Measurements from ENCODE around the gene PDSS2. TPM values are rescaled to one million over a fixed set of nuclear protein-coding genes. Genes with fewer than 3 reads are reported as not detected.

PDSS2 gene
- total and polyA plus RNA-seq, 2 of the 4 experiments (the other 2 are of a cell fraction), result 8.6 to 9.2 TPM

DNA sequence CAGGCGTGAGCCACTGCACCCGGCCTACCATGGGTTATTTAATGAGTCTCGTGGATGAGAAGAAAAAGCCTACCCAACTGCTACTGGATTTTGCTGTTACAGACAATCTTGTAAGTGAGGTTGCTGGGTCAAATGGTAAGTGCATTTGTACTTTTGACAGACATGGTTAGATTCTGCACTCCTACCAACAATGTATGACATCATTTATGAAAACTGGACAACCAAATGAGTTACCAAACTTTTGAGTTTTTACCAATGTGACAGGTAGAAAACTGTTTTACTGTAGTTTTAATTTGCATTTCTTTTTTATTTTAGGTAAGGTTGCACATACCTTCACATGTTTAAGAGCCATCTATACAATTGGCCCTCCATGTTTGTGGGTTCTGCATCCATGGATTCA lies 48.2 kb downstream of the PDSS2 start:
- no peak overlapping the region for H3K14ac ChIP-seq (replicated peaks; ENCODE audit: low read depth, low read length)
- H3K27ac ChIP-seq (ENCODE audit: insufficient read depth, low read length), result no peak overlapping the region
- 94% methylated on average over 3 of the region's 3 CpGs; no CpG with 5 or more reads in 1 of the 2 experiments for WGBS, 2 experiments (ENCODE audit: extremely low coverage in 2 of 2, insufficient read length in 1 of 2)
- H3K36me3 ChIP-seq (ENCODE audit: control insufficient read depth, insufficient read depth, low read length), result no peaks in the 10 kb centered on the region
- H2AK5ac ChIP-seq (ENCODE audit: low read depth, low read length), result no peak overlapping the region
- no peak overlapping the region for H3K4me3 ChIP-seq (ENCODE audit: insufficient read depth, low read depth, low read length)
- H2AK9ac ChIP-seq (replicated peaks; ENCODE audit: low read depth, low read length, poor library complexity), result no peak overlapping the region
- H3K23ac ChIP-seq (ENCODE audit: low read depth, low read length), result no peak overlapping the region
- no peaks in the 10 kb centered on the region for H4K20me1 ChIP-seq (ENCODE audit: insufficient read depth, low read length)
- TF ChIP-seq CHD1 (IDR thresholded peaks at IDR 0.05; ENCODE audit: low read depth, low read length), result no peak
- TF ChIP-seq RCOR1 (IDR thresholded peaks at IDR 0.05; ENCODE audit: insufficient replicate concordance, low read length), result no peak
- no peak for TF ChIP-seq POLR2A (IDR thresholded peaks at IDR 0.05; ENCODE audit: low read depth, low read length)
- TF ChIP-seq BHLHE40 (IDR thresholded peaks at IDR 0.05; ENCODE audit: low read depth, low read length), result no peak
- TF ChIP-seq RAD21 (IDR thresholded peaks at IDR 0.05; ENCODE audit: low read length), result no peak
- TF ChIP-seq, protein P1, sequence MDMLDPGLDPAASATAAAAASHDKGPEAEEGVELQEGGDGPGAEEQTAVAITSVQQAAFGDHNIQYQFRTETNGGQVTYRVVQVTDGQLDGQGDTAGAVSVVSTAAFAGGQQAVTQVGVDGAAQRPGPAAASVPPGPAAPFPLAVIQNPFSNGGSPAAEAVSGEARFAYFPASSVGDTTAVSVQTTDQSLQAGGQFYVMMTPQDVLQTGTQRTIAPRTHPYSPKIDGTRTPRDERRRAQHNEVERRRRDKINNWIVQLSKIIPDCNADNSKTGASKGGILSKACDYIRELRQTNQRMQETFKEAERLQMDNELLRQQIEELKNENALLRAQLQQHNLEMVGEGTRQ (IDR thresholded peaks at IDR 0.05; ENCODE audit: low read depth, low read length), result no peak
- TF ChIP-seq MAFK (IDR thresholded peaks at IDR 0.05; ENCODE audit: low read depth, low read length), result no peak
- TF ChIP-seq SMC3 (IDR thresholded peaks at IDR 0.05; ENCODE audit: low read depth, low read length), result no peak
- TF ChIP-seq RFX5 (IDR thresholded peaks at IDR 0.05; ENCODE audit: low read depth, low read length), result no peak
- no peak for TF ChIP-seq MXI1 (IDR thresholded peaks at IDR 0.05; ENCODE audit: borderline replicate concordance, low read depth, low read length)
- H4K8ac ChIP-seq (ENCODE audit: low read depth in 2 of 2, low read length in 2 of 2), result no peak overlapping the region
- peaks cover 2% of the 10 kb centered on the region for H3K4me1 ChIP-seq (ENCODE audit: control insufficient read depth, insufficient read depth, low read length)
- no peak overlapping the region for H2AFZ ChIP-seq (replicated peaks; ENCODE audit: low read length, poor library complexity)
- ChIA-PET POLR2A (ENCODE audit: unreplicated experiment) (no interaction called here), CTCF (no interaction called here)
- no peak overlapping the region for H3K56ac ChIP-seq (ENCODE audit: extremely low read depth, insufficient read depth, low read length)
- H2BK20ac ChIP-seq (ENCODE audit: low read depth, low read length), result no peak overlapping the region
- no peak overlapping the region for H2BK5ac ChIP-seq (ENCODE audit: low read depth, low read length, poor library complexity, severe bottlenecking)
- in situ Hi-C loops (cut with MboI; ENCODE audit: low sequenced_read_pairs), result no loop called here
- dilution Hi-C loops (cut with HindIII; ENCODE audit: low sequenced_read_pairs, unreplicated experiment), result no loop called here
- H2BK15ac ChIP-seq (ENCODE audit: low read depth, low read length), result no peak overlapping the region
- H3K4ac ChIP-seq (ENCODE audit: low read depth, low read length), result no peak overlapping the region
- H4K91ac ChIP-seq (ENCODE audit: insufficient read depth, low read depth, low read length), result no peak overlapping the region
- peaks cover 3 to 10% of the 10 kb centered on the region in 2 experiments; a peak in 2 of 4 replicates for H3K79me1 ChIP-seq (ENCODE audit: low read depth in 1 of 2, low read length in 2 of 2)
- H3K27me3 ChIP-seq (ENCODE audit: control insufficient read depth, insufficient read depth, low read length), result no peaks in the 10 kb centered on the region
- ATAC-seq (ENCODE audit: low read depth) (no peak), DNase-seq (no peak)
- no peaks in the 10 kb centered on the region for H3K9me3 ChIP-seq (ENCODE audit: control insufficient read depth, insufficient read depth, low read length)
- no peak overlapping the region for H3K18ac ChIP-seq (ENCODE audit: low read depth, low read length)
- H3K9ac ChIP-seq (ENCODE audit: low read depth, low read length), result no peak overlapping the region
- no peak overlapping the region for H4K5ac ChIP-seq (ENCODE audit: low read depth, low read length)
- intact Hi-C loops (cut with micrococcal nuclease), result no loop called here
- H3K4me2 ChIP-seq (ENCODE audit: low read depth, low read length), result no peak overlapping the region
- no peaks in the 10 kb centered on the region for H3K9me1 ChIP-seq (ENCODE audit: insufficient read depth, low read length)
- BruUV-seq (replicated peaks), result no TSS peak
- H2BK120ac ChIP-seq (ENCODE audit: low read depth, low read length), result no peak overlapping the region

Data from IMR-90 (cell line).